IMR-90 (cell line): ENCODE results near the gene HKDC1. TPM values are rescaled to one million over a fixed set of nuclear protein-coding genes. Genes with fewer than 3 reads are reported as not detected.

Source experiments
- ATAC-seq: fragments of 200-7000 bp; cut with Tn5 transposase; 2 replicates; pipeline ENCODE4 v1.9.1; 2020; ENCODE audit warnings: low read depth, mild to moderate bottlenecking, moderate library complexity
- BruUV-seq: library from RNA; stranded (reverse); fragments of 400-500 nt; replicated peaks from 2 replicates; lab custom pipeline; 2021; lab: Mats Ljungman, UMichigan
- CTCF ChIA-PET: fragments of 300-600 bp; formaldehyde crosslinking; extraction: SDS; loops from one replicate; lab custom pipeline; 2021; ENCODE audit warnings: antibody characterized with exemption; lab: Yijun Ruan, JAX
- POLR2A ChIA-PET: fragments of 300-600 bp; sonication (Branson Sonifier 250); formaldehyde crosslinking; loops from one replicate; lab custom pipeline; 2022; ENCODE audit warnings: antibody characterized with exemption; ENCODE audit not compliant: unreplicated experiment; lab: Charles Lee
- DNase-seq: peaks from one replicate; pipeline ENCODE4 v3.0.0; 2013
- H2AFZ ChIP-seq: replicated peaks from 2 replicates; pipeline ENCODE3; 2013; ENCODE audit warnings: low read length, mild to moderate bottlenecking; ENCODE audit not compliant: poor library complexity
- H2AK5ac ChIP-seq: 2 replicates; pipeline ENCODE4 v1.6.1; 2013; ENCODE audit warnings: low read depth, low read length, inconsistent platforms
- H2AK9ac ChIP-seq: replicated peaks from 2 replicates; pipeline ENCODE3; 2013; ENCODE audit warnings: mild to moderate bottlenecking, low read depth, low read length, moderate library complexity; ENCODE audit not compliant: poor library complexity
- H2BK120ac ChIP-seq: 2 replicates; pipeline ENCODE4 v1.6.1; 2013; ENCODE audit warnings: low read depth, low read length, inconsistent platforms
- H2BK15ac ChIP-seq: 3 replicates; pipeline ENCODE4 v1.6.1; 2013; ENCODE audit warnings: low read depth, low read length, inconsistent platforms
- H2BK20ac ChIP-seq: 2 replicates; pipeline ENCODE4 v1.6.1; 2013; ENCODE audit warnings: low read depth, mild to moderate bottlenecking, inconsistent platforms, low read length, moderate library complexity
- H2BK5ac ChIP-seq: 2 replicates; pipeline ENCODE4 v1.6.1; 2013; ENCODE audit warnings: mild to moderate bottlenecking, low read depth, low read length, inconsistent platforms; ENCODE audit not compliant: poor library complexity, severe bottlenecking
- H3K14ac ChIP-seq: replicated peaks from 2 replicates; pipeline ENCODE4 v1.6.1; 2013; ENCODE audit warnings: low read depth, low read length, inconsistent platforms
- H3K18ac ChIP-seq: 2 replicates; pipeline ENCODE4 v1.6.1; 2013; ENCODE audit warnings: low read depth, low read length, control low read depth
- H3K23ac ChIP-seq: 2 replicates; pipeline ENCODE4 v1.6.1; 2013; ENCODE audit warnings: low read depth, low read length, inconsistent platforms
- H3K27ac ChIP-seq: 2 replicates; pipeline ENCODE4 v1.5.1; 2013; ENCODE audit warnings: mild to moderate bottlenecking, control low read depth, low read length; ENCODE audit not compliant: insufficient read depth
- H3K27me3 ChIP-seq: 2 replicates; pipeline ENCODE4 v1.6.1; 2013; ENCODE audit warnings: low read length; ENCODE audit not compliant: control insufficient read depth, insufficient read depth
- H3K36me3 ChIP-seq: 2 replicates; pipeline ENCODE4 v1.6.1; 2013; ENCODE audit warnings: low read length, mixed read lengths; ENCODE audit not compliant: control insufficient read depth, insufficient read depth
- H3K4ac ChIP-seq: 2 replicates; pipeline ENCODE4 v1.6.1; 2013; ENCODE audit warnings: low read depth, low read length, inconsistent platforms
- H3K4me1 ChIP-seq: 2 replicates; pipeline ENCODE4 v1.6.1; 2013; ENCODE audit warnings: low read length, mixed read lengths; ENCODE audit not compliant: control insufficient read depth, insufficient read depth
- H3K4me2 ChIP-seq: 2 replicates; pipeline ENCODE4 v1.6.1; 2013; ENCODE audit warnings: low read depth, mild to moderate bottlenecking, control low read depth, low read length, moderate library complexity
- H3K4me3 ChIP-seq: 2 replicates; pipeline ENCODE4 v1.5.1; 2013; ENCODE audit warnings: low read depth, mild to moderate bottlenecking, control low read depth, low read length, moderate library complexity; ENCODE audit not compliant: insufficient read depth
- H3K56ac ChIP-seq: 2 replicates; pipeline ENCODE4 v1.6.1; 2013; ENCODE audit warnings: low read length, inconsistent platforms; ENCODE audit not compliant: insufficient read depth; ENCODE audit errors: extremely low read depth
- H3K79me1 ChIP-seq, 2 experiments: 2 replicates each; pipeline ENCODE4 v1.6.1; 2013; ENCODE audit warnings: low read length in 2 of 2, inconsistent platforms in 1 of 2, low read depth in 1 of 2
- H3K9ac ChIP-seq: 2 replicates; pipeline ENCODE4 v1.6.1; 2013; ENCODE audit warnings: low read depth, low read length, control low read depth
- H3K9me1 ChIP-seq: 2 replicates; pipeline ENCODE4 v1.6.1; 2013; ENCODE audit warnings: low read length, inconsistent platforms; ENCODE audit not compliant: insufficient read depth
- H3K9me3 ChIP-seq: 2 replicates; pipeline ENCODE4 v1.6.1; 2013; ENCODE audit warnings: low read length; ENCODE audit not compliant: control insufficient read depth, insufficient read depth
- H4K20me1 ChIP-seq: 2 replicates; pipeline ENCODE4 v1.6.1; 2013; ENCODE audit warnings: low read length, inconsistent platforms; ENCODE audit not compliant: insufficient read depth
- H4K5ac ChIP-seq: 2 replicates; pipeline ENCODE4 v1.6.1; 2013; ENCODE audit warnings: mild to moderate bottlenecking, low read depth, low read length, control low read depth
- H4K8ac ChIP-seq, 2 experiments: 2 replicates each; pipeline ENCODE4 v1.6.1; 2013; ENCODE audit warnings: low read depth in 2 of 2, low read length in 2 of 2, control low read depth in 1 of 2, inconsistent platforms in 1 of 2
- H4K91ac ChIP-seq: 2 replicates; pipeline ENCODE4 v1.6.1; 2013; ENCODE audit warnings: low read depth, low read length, inconsistent platforms; ENCODE audit not compliant: insufficient read depth
- BHLHE40 ChIP-seq: fragments of 150-350 bp; IDR thresholded peaks from 2 replicates; pipeline ENCODE4 v1.6.1; 2016; ENCODE audit warnings: mild to moderate bottlenecking, low read depth, low read length
- CHD1 ChIP-seq: IDR thresholded peaks from 2 replicates; pipeline ENCODE4 v1.6.1; 2012; ENCODE audit warnings: low read depth, low read length, improper control_type of control experiment
- ELK1 ChIP-seq: fragments of 150-350 bp; IDR thresholded peaks from 2 replicates; pipeline ENCODE4 v1.6.1; 2016; ENCODE audit warnings: low read depth, mild to moderate bottlenecking, low read length, moderate library complexity, borderline replicate concordance
- FOS ChIP-seq: fragments of 150-350 bp; IDR thresholded peaks from 2 replicates; pipeline ENCODE4 v1.6.1; 2016; ENCODE audit warnings: low read depth, low read length
- MAZ ChIP-seq: IDR thresholded peaks from 2 replicates; pipeline ENCODE4 v1.6.1; 2012; ENCODE audit warnings: low read depth, mild to moderate bottlenecking, low read length, improper control_type of control experiment, moderate library complexity, borderline replicate concordance
- MXI1 ChIP-seq: IDR thresholded peaks from 2 replicates; pipeline ENCODE4 v1.6.1; 2012; ENCODE audit warnings: low read depth, mild to moderate bottlenecking, low read length, moderate library complexity, borderline replicate concordance
- NFE2L2 ChIP-seq: fragments of 150-350 bp; IDR thresholded peaks from 2 replicates; pipeline ENCODE4 v1.6.1; 2016; ENCODE audit warnings: low read depth, mild to moderate bottlenecking, low read length
- RFX5 ChIP-seq: IDR thresholded peaks from 2 replicates; pipeline ENCODE4 v1.8.0; 2012; ENCODE audit warnings: low read depth, mild to moderate bottlenecking, low read length, moderate library complexity
- SMC3 ChIP-seq: fragments of 150-350 bp; IDR thresholded peaks from 2 replicates; pipeline ENCODE4 v1.6.1; 2016; ENCODE audit warnings: low read depth, mild to moderate bottlenecking, antibody characterized with exemption, low read length, moderate library complexity
- USF2 ChIP-seq: fragments of 150-350 bp; IDR thresholded peaks from 2 replicates; pipeline ENCODE4 v1.6.1; 2017; ENCODE audit warnings: mild to moderate bottlenecking, antibody characterized with exemption, low read length, low read depth
- WGBS, 2 experiments: methylation state at CpG; one replicate each; pipeline versions ENCODE4 v1.1.5 to v1.1.7; 2013; ENCODE audit warnings: missing lambda C conversion rate in 2 of 2; ENCODE audit not compliant: insufficient read length in 1 of 2; ENCODE audit errors: extremely low coverage in 2 of 2; 5-methylcytosine and 5-hydroxymethylcytosine counted together
- dilution Hi-C: fragments of 300-500 bp; cut with HindIII; formaldehyde crosslinking; loops from one replicate; pipeline ENCODE4 v1.14.3; 2018; ENCODE audit warnings: low sequenced_read_pairs; ENCODE audit not compliant: unreplicated experiment
- in situ Hi-C: fragments of 300-500 bp; cut with MboI; formaldehyde crosslinking; loops from 3 replicates; pipeline ENCODE4 v1.14.3; 2019; ENCODE audit warnings: low sequenced_read_pairs, inconsistent platforms, mixed read lengths
- intact Hi-C: fragments of 100-400 bp; cut with micrococcal nuclease; formaldehyde crosslinking; loops from 2 replicates; pipeline ENCODE4 v1.10.0; 2022
- polyA plus RNA-seq, 3 experiments: library from polyadenylated mRNA; depleted of rRNA; stranded (reverse); fragments of >200 nt; gene quantifications; 2 replicates each; pipeline ENCODE4 v1.2.3, GENCODE V29; 2012; ENCODE audit warnings: low replicate concordance in 1 of 3
- total RNA-seq: library from RNA; depleted of rRNA; stranded (reverse); fragments of >200 nt; gene quantifications from 2 replicates; pipeline ENCODE4 v1.2.3, GENCODE V29; 2012

The HKDC1 gene
- total and polyA plus RNA-seq, 2 of the 4 experiments (the other 2 are of a cell fraction) = under 0.01 to 0.03 TPM

- Histone ChIP-seq H3K27me3 (peaks cover 60% of the 10 kb centered on the region), H4K8ac (no peak overlapping the region), H2BK15ac (no peak overlapping the region), H3K9me1 (no peaks in the 10 kb centered on the region), H2AFZ (no peak overlapping the region), H3K4ac (no peak overlapping the region), H3K27ac (no peak overlapping the region), H3K23ac (no peak overlapping the region), H2AK5ac (no peak overlapping the region), H3K4me3 (no peak overlapping the region), H2AK9ac (no peak overlapping the region), H3K36me3 (no peaks in the 10 kb centered on the region), H4K20me1 (no peaks in the 10 kb centered on the region), H4K5ac (no peak overlapping the region), H4K91ac (no peak overlapping the region), H2BK20ac (no peak overlapping the region), H3K18ac (no peak overlapping the region), H3K79me1 (no peaks in the 10 kb centered on the region), H3K9ac (no peak overlapping the region), H3K56ac (no peak overlapping the region), H2BK5ac (no peak overlapping the region), H3K14ac (no peak overlapping the region), H3K9me3 (no peaks in the 10 kb centered on the region), H2BK120ac (no peak overlapping the region), H3K4me2 (no peak overlapping the region), H3K4me1 (no peaks in the 10 kb centered on the region)
- intact Hi-C loops (no loop called here), dilution Hi-C loops (no loop called here), in situ Hi-C loops (no loop called here)
- no peak for ATAC-seq
- POLR2A ChIA-PET = interaction anchor here (0.6 kb wide), 1 partner anchor 1065 kb away, joined by 3 read pairs; no protein-coding TSS in a partner anchor
- no peak for TF ChIP-seq RFX5
- no peak for TF ChIP-seq FOS
- no peak for TF ChIP-seq CHD1
- TF ChIP-seq MAZ = no peak
- no peak for TF ChIP-seq NFE2L2
- TF ChIP-seq MXI1 = no peak
- no peak for TF ChIP-seq SMC3
- no peak for TF ChIP-seq BHLHE40
- no peak for TF ChIP-seq ELK1
- TF ChIP-seq USF2 = no peak
- DNase-seq = no peak
- CTCF ChIA-PET = no interaction called here
- 56% methylated on average over 3 of the region's 4 CpGs; no CpG with 5 or more reads in 1 of the 2 experiments for WGBS, 2 experiments
- BruUV-seq = no TSS peak
These were observed 70.9 kb downstream of the HKDC1 start for GRCh38 chr10:69290993-69291392.
